Psoas muscle (tissue), 8 donors: ENCODE measurements around the gene SLC22A7. TPM values are rescaled to one million over a fixed set of nuclear protein-coding genes. Genes with fewer than 3 reads are reported as not detected.
A peak's percentile ranks its signal among the peaks of the same experiment; 100 is the strongest.

Source experiments
- ATAC-seq, 4 donors: fragments of 200-7000 bp; cut with Tn5 transposase; one replicate each; pipeline ENCODE4 v1.9.1; 2020; ENCODE audit warnings: moderate library complexity in 3 of 4, mild to moderate bottlenecking in 2 of 4
- DNase-seq, 2 donors: peaks; one replicate each; pipeline ENCODE4 v3.0.0-alpha.2; 2020
- H3K27ac ChIP-seq: fragments of 200-600 bp; one replicate; pipeline ENCODE4 v1.8.0; 2022
- H3K27me3 ChIP-seq, 3 donors: fragments of 200-600 bp in 1 of 3; one replicate each; pipeline versions ENCODE4 v1.6.1 to v1.8.0; 2013 to 2022; ENCODE audit warnings: low read length in 2 of 3, mild to moderate bottlenecking in 2 of 3, moderate library complexity in 1 of 3; ENCODE audit not compliant: insufficient read depth in 3 of 3
- H3K36me3 ChIP-seq, 2 donors: fragments of 200-600 bp in 1 of 2; one replicate each; pipeline versions ENCODE4 v1.6.1 to v1.8.0; 2013 to 2022; ENCODE audit warnings: low read depth in 1 of 2, mild to moderate bottlenecking in 1 of 2, moderate library complexity in 1 of 2; ENCODE audit not compliant: insufficient read depth in 1 of 2
- H3K4me1 ChIP-seq: fragments of 200-600 bp; one replicate; pipeline ENCODE4 v1.8.0; 2022
- H3K4me3 ChIP-seq: fragments of 200-600 bp; one replicate; pipeline ENCODE4 v1.8.0; 2022; ENCODE audit warnings: mild to moderate bottlenecking
- H3K9me3 ChIP-seq: fragments of 200-600 bp; one replicate; pipeline ENCODE4 v1.8.0; 2022
- WGBS, 3 donors: extraction: QIAGEN DNeasy Blood & Tissue Kit; methylation state at CpG; one replicate each; pipeline versions ENCODE4 v1.1.6 to v1.1.7; 2013; 5-methylcytosine and 5-hydroxymethylcytosine counted together
- intact Hi-C, 2 donors: fragments of 100-400 bp; cut with DNase I; formaldehyde crosslinking; loops; one replicate each; pipeline versions ENCODE4 v1.11.0 to v1.14.2; 2022
- polyA plus RNA-seq, 3 donors: library from polyadenylated mRNA; stranded (reverse); fragments of 200-250 nt; gene quantifications; one replicate each; pipeline ENCODE4 v1.2.3, GENCODE V29; 2013
- total RNA-seq, 4 donors: library from RNA; stranded (reverse); fragmentation: NEBNext Ultra II Directional in 2 of 4; extraction: Animal tissue kit (Norgen Biotek cat#: 25700) in 2 of 4; gene quantifications; one replicate each; pipeline versions ENCODE4 v1.2.1 to v1.2.4, GENCODE V29; 2021 to 2023
- TF ChIP-seq, protein P1 (sequence below): fragments of 200-600 bp; IDR thresholded peaks from one replicate; pipeline ENCODE4 v1.8.0; 2022; ENCODE audit warnings: antibody characterized with exemption
- donor health status: healthy with polysubstance abuse.
- donor health status: DM: no; HTN: no; CAD: no; lungs with moderate emphysema.
- donor health status: Bipolar disorder and iron deficiency.
- donor health status: healthy.
- donor health status: DM: yes; HTN: yes; CAD: no.
- donor health status: DM: no; HTN: no; CAD: no.
- donor health status: DM: no; HTN: no; CAD: no.
- donor health status: DM: yes; HTN: yes; CAD: no.

The SLC22A7 gene
- total and polyA plus RNA-seq, 7 donors = not detected

GRCh38 chr6:43334466-43335095 is 36.5 kb downstream of the SLC22A7 start:
- TF ChIP-seq, protein P1, sequence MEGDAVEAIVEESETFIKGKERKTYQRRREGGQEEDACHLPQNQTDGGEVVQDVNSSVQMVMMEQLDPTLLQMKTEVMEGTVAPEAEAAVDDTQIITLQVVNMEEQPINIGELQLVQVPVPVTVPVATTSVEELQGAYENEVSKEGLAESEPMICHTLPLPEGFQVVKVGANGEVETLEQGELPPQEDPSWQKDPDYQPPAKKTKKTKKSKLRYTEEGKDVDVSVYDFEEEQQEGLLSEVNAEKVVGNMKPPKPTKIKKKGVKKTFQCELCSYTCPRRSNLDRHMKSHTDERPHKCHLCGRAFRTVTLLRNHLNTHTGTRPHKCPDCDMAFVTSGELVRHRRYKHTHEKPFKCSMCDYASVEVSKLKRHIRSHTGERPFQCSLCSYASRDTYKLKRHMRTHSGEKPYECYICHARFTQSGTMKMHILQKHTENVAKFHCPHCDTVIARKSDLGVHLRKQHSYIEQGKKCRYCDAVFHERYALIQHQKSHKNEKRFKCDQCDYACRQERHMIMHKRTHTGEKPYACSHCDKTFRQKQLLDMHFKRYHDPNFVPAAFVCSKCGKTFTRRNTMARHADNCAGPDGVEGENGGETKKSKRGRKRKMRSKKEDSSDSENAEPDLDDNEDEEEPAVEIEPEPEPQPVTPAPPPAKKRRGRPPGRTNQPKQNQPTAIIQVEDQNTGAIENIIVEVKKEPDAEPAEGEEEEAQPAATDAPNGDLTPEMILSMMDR = peak; percentile 48
- H3K4me1 ChIP-seq = peaks cover 8% of the 10 kb centered on the region
- H3K36me3 ChIP-seq = peaks cover 6 to 36% of the 10 kb centered on the region in 2 donors
- 29 to 40% (median 37%) methylated on average over 2 of the region's 2 CpGs for WGBS, 3 donors
- ATAC-seq (peak; percentile 57 to 67 (median 62)), DNase-seq (no peak)
- H3K9me3 ChIP-seq = no peaks in the 10 kb centered on the region
- H3K27ac ChIP-seq = peak overlapping the region; percentile 14
- H3K4me3 ChIP-seq = no peak overlapping the region
- no peaks in the 10 kb centered on the region for H3K27me3 ChIP-seq
- intact Hi-C loops = loop anchor here in 1 of 2 donors (5.0 to 10.0 kb wide), 2 partner anchors 67 to 430 kb away; no protein-coding TSS in a partner anchor

DNA sequence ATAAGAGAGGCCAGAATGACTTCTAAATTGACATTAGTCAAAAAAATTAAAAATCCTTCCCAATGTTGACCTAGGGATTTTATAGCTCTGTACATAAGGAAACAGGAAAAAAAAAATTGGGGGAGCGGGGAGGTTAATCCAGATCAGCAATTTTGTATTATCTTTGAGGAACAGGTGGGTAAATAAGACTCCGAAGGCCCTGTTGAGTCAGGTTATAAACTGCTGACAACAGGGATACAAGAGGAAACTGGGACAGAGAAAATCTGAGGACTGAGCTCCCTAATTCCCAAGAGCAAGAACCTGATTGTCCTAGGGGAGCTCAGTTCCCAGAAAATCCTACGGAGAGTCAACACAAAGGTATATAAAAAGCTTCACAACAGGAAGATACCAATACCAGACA is 37.4 kb downstream of the SLC22A7 start:
- TF ChIP-seq, protein P1 = no peak
- ATAC-seq = no peak
- peaks cover 8% of the 10 kb centered on the region for H3K4me1 ChIP-seq
- H3K9me3 ChIP-seq = no peaks in the 10 kb centered on the region
- H3K4me3 ChIP-seq = no peak overlapping the region
- H3K36me3 ChIP-seq = peaks cover 9 to 45% of the 10 kb centered on the region in 2 donors
- no peak overlapping the region for H3K27ac ChIP-seq
- intact Hi-C loops = loop anchor here in 1 of 2 donors (10.0 kb wide), 1 partner anchor 431 kb away; no protein-coding TSS in a partner anchor
- DNase-seq = no peak
- 82 to 86% (median 83%) methylated on average over 3 of the region's 3 CpGs for WGBS, 3 donors
- H3K27me3 ChIP-seq = no peaks in the 10 kb centered on the region

DNA sequence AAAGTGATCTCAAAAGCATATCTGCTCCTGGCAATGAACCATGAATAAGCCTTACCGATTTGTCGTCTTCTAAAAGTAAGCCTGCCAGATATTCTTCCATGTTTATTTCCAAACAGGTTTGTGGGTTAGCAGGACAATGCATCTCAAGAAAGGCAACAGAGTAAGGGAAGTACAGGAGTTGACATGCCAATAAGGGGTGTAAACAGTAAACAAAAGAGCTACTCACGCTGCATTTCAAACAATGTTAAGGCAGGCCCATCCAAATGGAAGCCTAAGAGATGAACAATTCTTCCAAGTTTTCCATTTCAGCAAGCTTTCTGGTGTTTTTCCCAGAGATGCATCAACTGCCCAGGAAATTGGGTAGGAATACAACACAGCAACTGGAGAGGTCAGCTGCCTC is 38.3 kb downstream of the SLC22A7 start:
- 30 to 48% (median 35%) methylated on average over 3 of the region's 3 CpGs for WGBS, 3 donors
- Histone ChIP-seq H3K4me1 (peaks cover 8% of the 10 kb centered on the region), H3K36me3 (peaks cover 9 to 54% of the 10 kb centered on the region in 2 donors), H3K9me3 (no peaks in the 10 kb centered on the region), H3K27me3 (no peaks in the 10 kb centered on the region), H3K4me3 (no peak overlapping the region), H3K27ac (no peak overlapping the region)
- no peak for ATAC-seq
- TF ChIP-seq, protein P1 = no peak
- intact Hi-C loops = loop anchor here in 1 of 2 donors (10.0 kb wide), 1 partner anchor 432 kb away; no protein-coding TSS in a partner anchor
- no peak for DNase-seq

GRCh38 chr6:43338243-43338642 is 40.2 kb downstream of the SLC22A7 start:
- H3K4me1 ChIP-seq = peaks cover 8% of the 10 kb centered on the region
- TF ChIP-seq, protein P1 = no peak
- ATAC-seq (no peak), DNase-seq (no peak)
- intact Hi-C loops = loop anchor here in 1 of 2 donors (10.0 kb wide), 1 partner anchor 433 kb away; no protein-coding TSS in a partner anchor
- no peaks in the 10 kb centered on the region for H3K27me3 ChIP-seq
- no peaks in the 10 kb centered on the region for H3K9me3 ChIP-seq
- H3K36me3 ChIP-seq = peaks cover 12 to 73% of the 10 kb centered on the region in 2 donors
- H3K27ac ChIP-seq = no peak overlapping the region
- no peak overlapping the region for H3K4me3 ChIP-seq
